Fibroblast of pulmonary artery (primary cell): Measurements from ENCODE around the gene VWCE.

Experiments
- DNase-seq: peaks from one replicate; pipeline ENCODE4 v3.0.0-alpha.2; 2010; ENCODE audit warnings: low read depth
- H3K4me3 ChIP-seq: replicated peaks from 2 replicates; pipeline ENCODE4 v1.5.1; 2011; ENCODE audit warnings: low read depth, mild to moderate bottlenecking, control low read depth, low read length, moderate library complexity
- TF ChIP-seq, protein P1 (sequence below): IDR thresholded peaks from 2 replicates; pipeline ENCODE4 v1.5.1; 2011; ENCODE audit warnings: mild to moderate bottlenecking, control low read depth, low read length, inconsistent platforms; ENCODE audit errors: missing control alignments

VWCE gene

DNA sequence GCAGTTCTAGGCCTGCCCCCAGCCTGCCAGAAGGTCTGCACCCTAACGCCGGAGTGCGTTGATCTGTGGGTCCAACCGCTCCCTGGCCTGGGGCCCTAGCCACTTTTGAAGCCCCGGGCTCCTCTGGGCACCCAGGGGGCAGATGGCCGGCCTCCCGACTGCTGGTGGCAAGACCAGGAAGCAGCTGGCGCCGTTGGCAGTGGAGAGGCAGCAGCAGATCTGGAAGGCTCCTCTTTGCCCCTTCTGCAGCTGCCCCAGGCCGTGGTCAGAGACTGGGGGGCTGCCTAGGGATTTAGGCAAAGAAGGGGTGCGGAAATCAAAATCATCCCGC, 445 bp upstream of the VWCE start:
- peak overlapping the region; percentile 67 for H3K4me3 ChIP-seq
- DNase-seq = no peak
- TF ChIP-seq, protein P1, sequence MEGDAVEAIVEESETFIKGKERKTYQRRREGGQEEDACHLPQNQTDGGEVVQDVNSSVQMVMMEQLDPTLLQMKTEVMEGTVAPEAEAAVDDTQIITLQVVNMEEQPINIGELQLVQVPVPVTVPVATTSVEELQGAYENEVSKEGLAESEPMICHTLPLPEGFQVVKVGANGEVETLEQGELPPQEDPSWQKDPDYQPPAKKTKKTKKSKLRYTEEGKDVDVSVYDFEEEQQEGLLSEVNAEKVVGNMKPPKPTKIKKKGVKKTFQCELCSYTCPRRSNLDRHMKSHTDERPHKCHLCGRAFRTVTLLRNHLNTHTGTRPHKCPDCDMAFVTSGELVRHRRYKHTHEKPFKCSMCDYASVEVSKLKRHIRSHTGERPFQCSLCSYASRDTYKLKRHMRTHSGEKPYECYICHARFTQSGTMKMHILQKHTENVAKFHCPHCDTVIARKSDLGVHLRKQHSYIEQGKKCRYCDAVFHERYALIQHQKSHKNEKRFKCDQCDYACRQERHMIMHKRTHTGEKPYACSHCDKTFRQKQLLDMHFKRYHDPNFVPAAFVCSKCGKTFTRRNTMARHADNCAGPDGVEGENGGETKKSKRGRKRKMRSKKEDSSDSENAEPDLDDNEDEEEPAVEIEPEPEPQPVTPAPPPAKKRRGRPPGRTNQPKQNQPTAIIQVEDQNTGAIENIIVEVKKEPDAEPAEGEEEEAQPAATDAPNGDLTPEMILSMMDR = no peak

- TF ChIP-seq, protein P1 = no peak
- peak; percentile 66 for DNase-seq
Observed at GRCh38 chr11:61293867-61294716, 1.0 kb downstream of the VWCE start.

GRCh38 chr11:61292356-61292755, 2.8 kb downstream of the VWCE start:
- TF ChIP-seq, protein P1 = no peak
- no peak for DNase-seq

More at GRCh38 chr11:61293867-61294716, 1.0 kb downstream of the VWCE start:
- peak overlapping the region; percentile 67 for H3K4me3 ChIP-seq

DNA sequence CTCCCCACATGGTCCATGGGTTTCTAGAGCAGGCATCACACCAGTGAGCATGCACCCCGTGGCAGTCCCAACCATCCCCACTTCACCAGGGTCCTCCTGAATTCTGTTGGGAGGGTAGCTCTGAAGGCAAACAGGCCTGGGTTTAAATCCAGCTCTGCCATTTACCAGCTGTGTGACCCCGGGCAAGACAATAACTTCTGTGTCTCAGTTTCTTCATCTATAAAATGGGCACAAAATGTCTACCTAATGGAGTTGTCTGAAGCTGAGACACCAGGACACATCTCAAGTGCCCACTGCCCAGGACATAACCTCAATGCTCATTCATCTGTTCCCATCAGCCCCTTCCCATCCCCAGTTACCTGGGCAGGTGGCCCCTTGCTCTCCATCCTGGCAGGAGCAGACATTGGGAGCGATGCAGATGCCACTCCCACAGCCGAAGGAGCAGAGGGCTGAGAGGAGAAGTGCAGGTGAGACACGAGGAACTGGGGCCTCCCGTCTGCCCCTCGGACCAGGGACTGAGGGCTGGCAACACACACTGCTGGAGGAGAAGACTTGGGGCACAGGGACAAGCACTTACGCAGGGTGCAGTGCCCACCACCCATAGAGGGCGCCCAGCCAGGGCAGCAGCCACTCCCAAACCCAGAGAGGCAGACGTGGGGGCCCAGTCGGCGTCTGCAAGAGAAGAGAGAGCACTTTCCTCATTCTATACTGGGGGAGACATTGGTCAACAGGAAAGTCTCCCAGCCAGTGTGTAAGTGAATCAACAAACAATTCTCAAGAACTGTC, 4.0 kb downstream of the VWCE start:
- no peak overlapping the region for H3K4me3 ChIP-seq
- TF ChIP-seq, protein P1 = peak; percentile 1
- no peak for DNase-seq

More at GRCh38 chr11:61292356-61292755, 2.8 kb downstream of the VWCE start:
- no peak overlapping the region for H3K4me3 ChIP-seq

DNA sequence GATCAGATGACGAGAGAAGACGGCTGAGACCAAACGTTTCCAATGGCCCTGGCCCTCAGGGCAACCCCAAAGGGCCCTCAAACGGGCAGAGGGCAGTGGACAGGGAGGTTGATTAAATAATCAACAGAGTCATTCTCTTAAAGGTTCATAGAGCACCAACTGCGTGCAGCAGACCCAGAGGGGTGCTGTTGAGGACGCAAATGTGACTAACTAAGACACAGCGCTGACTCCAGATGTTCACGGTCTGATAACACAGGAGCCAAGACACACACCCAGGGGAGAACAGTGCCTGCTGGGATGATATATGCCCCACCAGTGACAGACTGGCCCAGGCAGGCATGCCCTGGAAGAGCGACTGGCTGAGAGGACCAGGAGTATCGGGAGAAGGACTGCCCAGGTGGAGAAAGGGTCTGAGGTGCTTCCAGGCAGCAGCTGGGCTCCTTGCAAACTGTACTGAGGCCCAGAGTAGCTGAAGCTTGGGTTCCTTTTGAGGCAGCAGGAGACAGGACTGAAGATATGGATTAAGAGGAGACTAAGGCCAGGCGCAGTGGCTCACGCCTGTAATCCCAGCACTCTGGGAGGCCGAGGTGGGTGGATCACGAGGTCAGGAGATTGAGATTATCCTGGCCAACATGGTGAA, 7.7 kb downstream of the VWCE start:
- TF ChIP-seq, protein P1 = no peak
- no peak overlapping the region for H3K4me3 ChIP-seq
- DNase-seq = no peak

GRCh38 chr11:61283613-61284012, 11.5 kb downstream of the VWCE start:
- no peak for DNase-seq
- TF ChIP-seq, protein P1 = no peak
- no peak overlapping the region for H3K4me3 ChIP-seq
